SJCRH30 (cell line): ENCODE data around the gene MYBPC1. TPM values are rescaled to one million over a fixed set of nuclear protein-coding genes. Genes with fewer than 3 reads are reported as not detected.
A peak's percentile ranks its signal among the peaks of the same experiment; 100 is the strongest.
"Not testable (repeated sequence)": the region's sequence is repeated elsewhere in the genome, so short reads cannot be mapped to it uniquely, and the experiment has no call there.

ENCODE experiments used
- DNase-seq, 2 experiments: peaks; one replicate each; pipeline ENCODE4 v3.0.0-alpha.2; 2015 to 2020
- H3K27ac ChIP-seq: fragments of 250-450 bp; sonication (Bioruptor Pico); 2 replicates; pipeline ENCODE4 v1.5.1; 2020; ENCODE audit warnings: mild to moderate bottlenecking, moderate library complexity
- H3K27me3 ChIP-seq: fragments of 250-450 bp; sonication (Bioruptor Pico); 2 replicates; pipeline ENCODE4 v1.5.1; 2020; ENCODE audit warnings: mild to moderate bottlenecking, moderate library complexity
- H3K36me3 ChIP-seq: fragments of 250-450 bp; sonication (Bioruptor Pico); 2 replicates; pipeline ENCODE4 v1.5.1; 2020; ENCODE audit warnings: mild to moderate bottlenecking, moderate library complexity
- H3K4me1 ChIP-seq: fragments of 250-450 bp; sonication (Bioruptor Pico); 2 replicates; pipeline ENCODE4 v1.5.1; 2020; ENCODE audit warnings: mild to moderate bottlenecking, moderate library complexity
- H3K4me3 ChIP-seq: fragments of 250-450 bp; sonication (Bioruptor Pico); 2 replicates; pipeline ENCODE4 v1.5.1; 2020; ENCODE audit warnings: mild to moderate bottlenecking, moderate library complexity
- H3K9me3 ChIP-seq: fragments of 250-450 bp; sonication (Bioruptor Pico); replicated peaks from 2 replicates; pipeline ENCODE4 v1.5.1; 2020; ENCODE audit warnings: mild to moderate bottlenecking, moderate library complexity
- total RNA-seq: library from RNA; depleted of rRNA; stranded (reverse); fragments of >200 nt; shearing (Covaris generic); gene quantifications from 2 replicates; pipeline ENCODE4 v1.2.3, GENCODE V29; 2014

MYBPC1 gene
- total RNA-seq, 1 experiment from 2014 or later: not detected

DNA sequence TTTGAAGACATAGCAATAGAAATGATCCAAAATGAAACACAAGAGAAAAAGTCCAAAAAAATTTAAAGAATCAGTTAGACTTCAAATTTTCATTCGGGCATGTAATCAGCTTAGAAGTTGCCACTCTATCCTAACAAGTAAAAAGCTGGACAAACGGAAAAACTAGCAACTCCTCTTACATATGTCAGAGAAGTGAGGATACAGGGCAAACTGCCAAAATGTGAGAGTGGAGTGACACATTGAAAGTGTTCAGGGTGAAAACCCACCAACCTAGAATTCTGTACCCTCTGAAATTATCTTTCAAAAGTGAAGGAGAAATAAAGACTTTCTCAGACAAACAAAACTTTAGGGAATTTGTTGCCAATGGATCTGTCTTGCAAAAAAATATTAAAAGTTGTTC is 60.6 kb downstream of the MYBPC1 start:
- no peaks in the 10 kb centered on the region for H3K36me3 ChIP-seq
- no peaks in the 10 kb centered on the region for H3K4me1 ChIP-seq
- 0 out of 2 replicates have a peak, but pooled peaks cover 3% of the 10 kb centered on the region for H3K27me3 ChIP-seq

DNA sequence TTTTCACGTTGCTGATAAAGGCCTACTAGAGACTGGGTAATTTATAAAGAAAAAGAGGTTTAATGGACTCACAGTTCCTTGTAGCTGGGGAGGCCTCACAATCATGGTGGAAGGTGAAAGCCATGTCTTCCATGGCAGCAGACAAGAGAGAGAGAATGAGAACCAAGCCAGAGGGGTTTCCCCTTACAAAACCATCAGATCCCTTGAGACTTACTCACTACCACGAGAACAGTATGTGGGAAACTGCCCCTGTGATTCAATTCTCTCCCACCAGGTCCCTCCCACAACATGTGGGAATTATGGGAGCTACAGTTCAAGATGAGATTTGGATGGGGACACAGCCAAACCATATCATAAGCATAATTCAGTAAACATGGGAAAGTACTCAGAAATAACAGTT is 65.9 kb downstream of the MYBPC1 start:
- not testable (repeated sequence) for H3K36me3 ChIP-seq, DNase-seq, H3K27ac ChIP-seq

More for the DNA sequence above, 60.6 kb downstream of the MYBPC1 start:
- no peak overlapping the region for H3K4me3 ChIP-seq
- no peaks in the 10 kb centered on the region; the same call in 1 of the 2 replicates for H3K9me3 ChIP-seq
- H3K27ac ChIP-seq: no peak overlapping the region
- DNase-seq: no peak

DNA sequence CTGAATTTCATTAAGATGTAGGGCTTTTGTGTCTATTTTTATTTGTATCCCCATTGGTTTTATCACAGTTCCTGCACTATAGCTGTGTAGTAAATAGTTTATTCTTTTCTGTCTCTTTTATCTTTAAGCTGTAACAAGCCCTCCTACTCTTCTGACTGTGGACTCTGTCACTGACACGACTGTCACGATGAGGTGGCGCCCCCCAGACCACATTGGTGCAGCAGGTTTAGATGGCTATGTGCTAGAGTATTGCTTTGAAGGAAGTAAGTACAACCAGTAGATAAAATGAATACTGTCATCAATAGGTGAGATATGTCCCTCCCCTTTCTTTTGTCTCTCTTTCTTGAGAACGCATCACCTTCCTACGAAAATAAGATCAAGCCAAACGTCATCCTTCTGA is 68.5 kb downstream of the MYBPC1 start:
- no peaks in the 10 kb centered on the region for H3K9me3 ChIP-seq
- H3K27ac ChIP-seq: no peak overlapping the region
- H3K4me1 ChIP-seq: no peaks in the 10 kb centered on the region
- no peak for DNase-seq
- H3K36me3 ChIP-seq: no peaks in the 10 kb centered on the region
- no peaks in the 10 kb centered on the region for H3K27me3 ChIP-seq
- no peak overlapping the region for H3K4me3 ChIP-seq

More for the DNA sequence above, 65.9 kb downstream of the MYBPC1 start:
- not testable (repeated sequence) for H3K27me3 ChIP-seq, H3K9me3 ChIP-seq, H3K4me3 ChIP-seq, H3K4me1 ChIP-seq

DNA sequence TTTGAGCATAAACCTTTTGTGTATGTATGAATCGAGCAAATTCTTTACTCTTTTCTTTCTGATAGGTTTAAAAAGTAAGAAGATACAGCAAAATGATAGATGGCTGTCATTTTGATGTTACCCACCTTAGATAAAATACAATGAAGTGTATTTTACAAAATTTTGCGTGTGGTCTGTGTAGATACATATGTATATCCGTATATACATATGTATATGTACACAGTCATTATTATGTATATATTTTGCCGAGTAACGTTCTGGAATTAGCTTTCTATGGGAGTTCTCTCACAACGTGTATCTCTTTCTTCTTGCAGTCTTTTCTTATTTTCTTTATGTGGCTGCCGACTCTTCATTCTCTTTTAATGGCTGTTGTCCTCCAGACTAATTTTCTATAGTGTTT is 70.2 kb downstream of the MYBPC1 start:
- H3K27ac ChIP-seq: no peak overlapping the region
- no peaks in the 10 kb centered on the region for H3K36me3 ChIP-seq
- no peak for DNase-seq
- no peaks in the 10 kb centered on the region for H3K4me1 ChIP-seq
- no peak overlapping the region for H3K4me3 ChIP-seq
- H3K9me3 ChIP-seq: no peaks in the 10 kb centered on the region
- H3K27me3 ChIP-seq: no peaks in the 10 kb centered on the region

DNA sequence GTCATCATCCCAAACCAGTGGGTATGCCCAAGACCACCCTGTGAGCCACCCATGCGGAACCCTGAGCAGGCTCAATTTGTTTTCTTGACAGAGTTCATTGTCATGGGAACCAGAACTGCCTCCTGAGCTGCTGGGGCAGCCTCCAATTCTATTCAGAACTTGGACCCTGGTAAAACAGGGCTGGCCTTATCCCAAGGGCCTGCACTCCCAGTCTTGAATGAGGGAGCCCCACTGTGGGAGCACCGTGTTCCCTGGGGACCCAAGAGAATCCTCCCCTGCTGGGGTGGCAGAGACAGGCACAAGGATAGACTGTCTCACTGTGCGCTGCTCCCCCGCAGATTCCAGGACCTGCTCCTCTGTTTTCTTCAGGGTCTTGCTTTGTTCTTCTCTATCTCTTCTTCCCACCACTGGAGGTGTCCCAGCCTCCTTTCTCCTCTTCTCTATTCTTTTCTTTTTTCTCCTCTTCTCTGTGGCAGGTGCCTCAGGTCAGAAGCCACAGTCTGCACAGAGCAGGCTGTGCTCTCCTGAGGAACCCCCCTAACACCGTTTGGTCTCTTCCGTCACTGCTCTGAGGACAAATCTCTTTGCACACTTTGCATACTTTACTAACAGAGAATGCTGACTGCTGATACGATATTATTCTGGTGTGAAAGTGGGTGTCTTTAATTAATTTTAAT is 71.4 kb downstream of the MYBPC1 start:
- Histone ChIP-seq H3K27ac (no peak overlapping the region), H3K27me3 (no peaks in the 10 kb centered on the region), H3K36me3 (no peaks in the 10 kb centered on the region), H3K4me1 (no peaks in the 10 kb centered on the region), H3K9me3 (no peaks in the 10 kb centered on the region), H3K4me3 (no peak overlapping the region)
- no peak for DNase-seq

GRCh38 chr12:101667591-101667990 is 72.8 kb downstream of the MYBPC1 start:
- no peaks in the 10 kb centered on the region for H3K9me3 ChIP-seq
- no peak overlapping the region for H3K4me3 ChIP-seq
- H3K27me3 ChIP-seq: no peaks in the 10 kb centered on the region; the same call in 1 of the 2 replicates
- no peak overlapping the region for H3K27ac ChIP-seq
- no peak for DNase-seq
- no peaks in the 10 kb centered on the region for H3K36me3 ChIP-seq
- no peaks in the 10 kb centered on the region for H3K4me1 ChIP-seq

DNA sequence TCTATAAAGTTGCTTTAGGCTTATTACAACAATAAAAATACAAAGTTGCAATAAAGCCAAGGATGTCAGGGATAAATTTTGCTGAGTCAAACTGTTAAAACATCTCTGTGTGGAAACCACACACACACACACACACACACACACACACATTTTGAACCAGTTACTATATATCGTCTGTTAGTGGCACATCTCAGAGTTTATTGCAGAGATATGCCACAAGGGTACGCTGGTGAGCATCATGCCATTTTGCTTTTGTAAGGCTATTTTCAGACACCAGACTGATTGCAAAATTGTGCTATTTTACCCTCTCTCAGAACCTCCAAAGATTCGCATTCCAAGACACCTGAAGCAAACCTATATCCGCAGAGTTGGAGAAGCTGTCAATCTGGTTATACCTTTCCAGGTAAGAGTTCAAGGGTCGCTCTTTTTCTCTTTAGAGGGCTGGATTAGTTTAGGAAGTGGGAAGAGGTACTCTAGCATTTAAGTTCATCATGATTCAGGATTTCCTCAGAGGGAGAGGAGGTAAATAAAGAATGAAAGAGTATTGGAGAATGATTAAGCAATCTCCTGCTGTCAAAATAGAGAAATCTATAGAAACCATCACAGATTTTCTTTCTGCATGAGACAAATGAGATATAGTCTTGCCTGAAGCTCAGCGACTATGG is 75.4 kb downstream of the MYBPC1 start:
- peak; percentile 9 to 46 for DNase-seq
- H3K4me3 ChIP-seq: no peak overlapping the region

GRCh38 chr12:101671157-101671791 is 76.5 kb downstream of the MYBPC1 start:
- no peak overlapping the region for H3K27ac ChIP-seq
- H3K4me3 ChIP-seq: no peak overlapping the region
- DNase-seq: no peak
- H3K36me3 ChIP-seq: no peaks in the 10 kb centered on the region
- H3K4me1 ChIP-seq: no peaks in the 10 kb centered on the region
- no peaks in the 10 kb centered on the region; the same call in 1 of the 2 replicates for H3K27me3 ChIP-seq
- H3K9me3 ChIP-seq: no peaks in the 10 kb centered on the region

More for the DNA sequence above, 75.4 kb downstream of the MYBPC1 start:
- Histone ChIP-seq H3K9me3 (no peaks in the 10 kb centered on the region), H3K36me3 (no peaks in the 10 kb centered on the region), H3K4me1 (no peaks in the 10 kb centered on the region), H3K27ac (no peak overlapping the region), H3K27me3 (no peaks in the 10 kb centered on the region; the same call in 1 of the 2 replicates)

DNA sequence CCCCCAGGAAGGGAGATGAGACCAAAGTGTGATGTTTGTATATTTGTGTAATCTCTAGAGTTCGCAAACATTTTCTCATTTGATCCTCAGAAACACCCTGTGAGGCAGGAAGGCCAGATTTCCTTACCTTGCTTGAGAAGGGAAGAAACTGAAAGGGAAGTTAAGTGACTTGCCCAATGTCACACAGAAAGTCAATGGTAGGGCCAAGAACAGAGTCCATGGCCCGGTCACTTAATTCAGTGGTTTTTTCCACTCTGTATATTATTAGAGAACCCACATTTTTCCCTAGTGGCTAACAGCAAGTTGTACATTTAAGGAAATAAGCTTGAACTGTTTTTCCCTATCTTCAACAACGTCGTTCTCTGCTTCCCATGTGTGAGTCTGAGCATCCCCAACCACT is 77.1 kb downstream of the MYBPC1 start:
- no peak for DNase-seq
- Histone ChIP-seq H3K4me1 (no peaks in the 10 kb centered on the region), H3K4me3 (no peak overlapping the region), H3K27me3 (no peaks in the 10 kb centered on the region; the same call in 1 of the 2 replicates), H3K36me3 (no peaks in the 10 kb centered on the region), H3K27ac (no peak overlapping the region), H3K9me3 (no peaks in the 10 kb centered on the region)

DNA sequence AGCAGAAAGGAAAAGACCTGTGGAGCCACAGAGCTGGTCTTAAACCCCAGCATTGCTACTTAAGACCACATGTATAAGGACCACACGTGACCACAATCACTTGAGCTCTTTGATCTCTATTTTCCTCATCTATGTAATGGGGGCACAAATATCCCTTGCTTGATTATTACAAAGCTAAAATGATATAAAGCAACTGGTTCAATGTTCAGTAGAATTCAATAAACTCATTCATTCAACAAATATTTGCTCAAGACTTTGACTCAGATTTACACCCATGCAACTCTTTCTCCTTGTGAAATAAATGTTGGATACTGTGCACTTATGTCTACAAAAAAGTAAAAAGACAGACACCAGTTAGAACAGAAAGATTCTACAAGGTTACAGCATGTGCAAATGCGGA is 80.8 kb downstream of the MYBPC1 start:
- Histone ChIP-seq H3K36me3 (no peaks in the 10 kb centered on the region), H3K27ac (no peak overlapping the region), H3K9me3 (no peaks in the 10 kb centered on the region), H3K4me3 (no peak overlapping the region), H3K4me1 (no peaks in the 10 kb centered on the region), H3K27me3 (no peaks in the 10 kb centered on the region; the same call in 1 of the 2 replicates)
- no peak for DNase-seq

DNA sequence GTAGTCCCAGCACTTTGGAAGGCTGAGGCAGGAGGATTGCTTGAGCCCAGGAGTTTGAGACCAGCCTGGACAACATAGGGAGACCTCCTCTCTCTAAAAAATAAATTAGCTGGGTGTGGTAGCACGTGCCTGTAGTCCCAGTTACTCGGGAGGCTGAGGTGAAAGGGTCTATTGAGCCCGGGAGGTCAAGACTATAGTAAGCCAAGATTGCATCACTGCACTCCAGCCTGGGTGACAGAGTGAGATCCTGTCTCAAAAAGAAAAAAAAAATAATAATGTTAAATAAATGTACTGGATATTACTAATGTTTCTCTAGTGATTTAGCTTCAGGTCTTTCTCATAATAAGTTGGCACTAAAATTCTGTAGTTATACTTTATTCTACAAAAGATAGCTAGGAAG is 81.7 kb downstream of the MYBPC1 start:
- H3K36me3 ChIP-seq, H3K4me1 ChIP-seq, H3K27me3 ChIP-seq, DNase-seq, H3K9me3 ChIP-seq, H3K4me3 ChIP-seq, H3K27ac ChIP-seq: not testable (repeated sequence)

DNA sequence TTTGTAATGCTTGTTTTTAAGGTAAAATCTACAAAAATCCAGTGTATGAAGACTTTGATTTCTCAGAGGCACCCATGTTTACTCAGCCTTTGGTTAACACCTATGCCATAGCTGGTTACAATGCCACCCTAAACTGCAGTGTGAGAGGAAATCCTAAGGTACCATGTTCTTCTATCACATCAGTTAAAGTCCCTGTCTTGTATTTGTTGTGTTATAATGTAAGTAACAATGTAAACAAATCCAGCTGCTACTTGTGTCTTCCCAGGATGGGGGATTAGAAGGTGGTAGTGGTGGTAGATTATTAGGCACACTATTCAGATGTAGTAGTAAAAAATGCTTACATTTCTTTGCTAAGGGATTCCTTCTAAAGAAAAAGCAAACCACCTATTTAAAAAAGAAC is 83.3 kb downstream of the MYBPC1 start:
- Histone ChIP-seq H3K9me3 (no peaks in the 10 kb centered on the region), H3K27ac (no peak overlapping the region), H3K27me3 (no peaks in the 10 kb centered on the region), H3K4me3 (no peak overlapping the region), H3K36me3 (no peaks in the 10 kb centered on the region), H3K4me1 (no peaks in the 10 kb centered on the region)
- DNase-seq: no peak

- Histone ChIP-seq H3K27ac (no peak overlapping the region), H3K36me3 (no peaks in the 10 kb centered on the region)
- no peak for DNase-seq
These were observed 85.5 kb downstream of the MYBPC1 start for GRCh38 chr12:101680240-101680639.

DNA sequence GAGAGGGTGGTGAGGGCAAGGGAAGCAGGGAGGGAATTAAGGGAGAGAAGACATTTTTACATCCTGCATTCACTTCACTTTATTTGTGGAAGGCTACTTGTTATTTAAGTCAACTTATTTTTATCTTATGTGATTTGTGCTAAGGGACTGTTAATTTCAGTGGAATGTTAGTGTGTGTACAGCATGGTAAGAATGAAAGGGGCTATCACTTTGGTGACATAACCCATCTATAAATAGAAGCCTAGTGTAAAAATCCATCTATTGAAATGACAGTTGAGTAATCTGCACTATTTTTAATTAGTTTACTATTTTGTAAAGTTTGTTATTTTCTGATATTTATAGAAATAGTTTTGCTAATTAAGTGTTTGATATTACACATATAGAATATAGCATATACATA is 85.9 kb downstream of the MYBPC1 start:
- no peaks in the 10 kb centered on the region for H3K4me1 ChIP-seq
- no peak overlapping the region for H3K27ac ChIP-seq
- no peaks in the 10 kb centered on the region for H3K36me3 ChIP-seq
- H3K27me3 ChIP-seq: no peaks in the 10 kb centered on the region
- H3K4me3 ChIP-seq: no peak overlapping the region
- H3K9me3 ChIP-seq: no peaks in the 10 kb centered on the region
- DNase-seq: no peak

More at GRCh38 chr12:101680240-101680639, 85.5 kb downstream of the MYBPC1 start:
- Histone ChIP-seq H3K4me3 (no peak overlapping the region), H3K27me3 (no peaks in the 10 kb centered on the region), H3K9me3 (no peaks in the 10 kb centered on the region), H3K4me1 (no peaks in the 10 kb centered on the region)

GRCh38 chr12:101681627-101682026 is 86.9 kb downstream of the MYBPC1 start:
- not testable (repeated sequence) for H3K9me3 ChIP-seq, H3K27ac ChIP-seq, H3K4me1 ChIP-seq, H3K4me3 ChIP-seq, DNase-seq, H3K27me3 ChIP-seq, H3K36me3 ChIP-seq
